Activated CD8-positive, alpha-beta memory T cell treated with anti-CD3 and anti-CD28 coated beads, Interleukin-2, amount 50 U/mL, for 48 hours (primary cell): ENCODE measurements around the gene SLC33A1.
A peak's percentile ranks its signal among the peaks of the same experiment; 100 is the strongest.
"Not testable (repeated sequence)": the region's sequence is repeated elsewhere in the genome, so short reads cannot be mapped to it uniquely, and the experiment has no call there.

Experiments used
- DNase-seq: peaks from one replicate; pipeline ENCODE4 v3.0.0-alpha.2; 2020

SLC33A1 gene

GRCh38 chr3:155861476-155862183 lies 7.4 kb upstream of the SLC33A1 start:
- no peak for DNase-seq

- peak; percentile 39 for DNase-seq
Measured at GRCh38 chr3:155860424-155860823, 6.2 kb upstream of the SLC33A1 start.

GRCh38 chr3:155859859-155860258 lies 5.6 kb upstream of the SLC33A1 start:
- DNase-seq = no peak

GRCh38 chr3:155853214-155854140 lies 750 bp downstream of the SLC33A1 start:
- peak; percentile 73 for DNase-seq

- no peak for DNase-seq
Measured at GRCh38 chr3:155852341-155852740, 1.9 kb downstream of the SLC33A1 start.

- not testable (repeated sequence) for DNase-seq
Measured at GRCh38 chr3:155849404-155849803, 4.8 kb downstream of the SLC33A1 start.

GRCh38 chr3:155847993-155848392 lies 6.2 kb downstream of the SLC33A1 start:
- DNase-seq = no peak

- DNase-seq = no peak
Measured at GRCh38 chr3:155846119-155846518, 8.1 kb downstream of the SLC33A1 start.

- no peak for DNase-seq
Measured at GRCh38 chr3:155843569-155843968, 10.7 kb downstream of the SLC33A1 start.

- no peak for DNase-seq
Measured at GRCh38 chr3:155835341-155836071, 18.7 kb downstream of the SLC33A1 start.

GRCh38 chr3:155828490-155829098 lies 25.6 kb downstream of the SLC33A1 start:
- DNase-seq = not testable (repeated sequence)

- DNase-seq = no peak
Measured at GRCh38 chr3:155815030-155815545, 39.1 kb downstream of the SLC33A1 start.

GRCh38 chr3:155813224-155813623 lies 41.0 kb downstream of the SLC33A1 start:
- DNase-seq = not testable (repeated sequence)

- no peak for DNase-seq
Measured at GRCh38 chr3:155809181-155809580, 45.0 kb downstream of the SLC33A1 start.

- DNase-seq = no peak
Measured at GRCh38 chr3:155807823-155808222, 46.4 kb downstream of the SLC33A1 start.

- DNase-seq = peak; percentile 89
Measured at GRCh38 chr3:155805802-155806618, 48.2 kb downstream of the SLC33A1 start, which contains the start of gene C3orf33. TSS of gene C3orf33 (minus strand) at chr3:155806278. CDS start at chr3:155806252, 26 bp downstream.

- DNase-seq = peak; percentile 71
Measured at GRCh38 chr3:155805204-155805801, 48.9 kb downstream of the SLC33A1 start.

- DNase-seq = no peak
Measured at GRCh38 chr3:155804323-155804722, 49.9 kb downstream of the SLC33A1 start.

- DNase-seq = no peak
Measured at GRCh38 chr3:155792532-155792931, 61.7 kb downstream of the SLC33A1 start.

- DNase-seq = no peak
Measured at GRCh38 chr3:155791190-155791589, 63.0 kb downstream of the SLC33A1 start.
